B cell (primary cell): Measurements from ENCODE around the gene HYAL1. TPM values are rescaled to one million over a fixed set of nuclear protein-coding genes. Genes with fewer than 3 reads are reported as not detected.

Experiments used
- ATAC-seq: fragments of 200-7000 bp; cut with Tn5 transposase; one replicate; pipeline ENCODE4 v1.10.0; 2021; ENCODE audit warnings: low read depth, mild to moderate bottlenecking, moderate number of reproducible peaks, moderate library complexity
- CTCF ChIA-PET: fragments of 350-600 bp; sonication (Branson Sonifier 250); formaldehyde crosslinking; loops from one replicate; lab custom pipeline; 2021; ENCODE audit warnings: antibody characterized with exemption, inconsistent platforms; lab: Charles Lee
- POLR2A ChIA-PET: fragments of 350-600 bp; sonication (Branson Sonifier 250); formaldehyde crosslinking; loops from one replicate; lab custom pipeline; 2021; ENCODE audit warnings: antibody characterized with exemption; lab: Charles Lee
- DNase-seq: peaks from one replicate; pipeline ENCODE4 v3.0.0; 2013
- H2AFZ ChIP-seq: 2 replicates; pipeline ENCODE4 v1.6.1; 2012; ENCODE audit warnings: mild to moderate bottlenecking, low read depth, low read length; ENCODE audit not compliant: insufficient read depth, poor library complexity, severe bottlenecking
- H3K27ac ChIP-seq, 2 donors: 1 replicate in 1 of 2; 2 replicates in 1 of 2; pipeline ENCODE4 v1.5.1; 2012 to 2013; ENCODE audit warnings: low read length in 2 of 2, mild to moderate bottlenecking in 2 of 2, moderate library complexity in 1 of 2
- H3K27me3 ChIP-seq, 4 experiments: fragments of 200-600 bp in 1 of 4; sonication (generic) in 1 of 4; replicated peaks in 1 of 4; 1 replicate in 2 of 4; 2 replicates in 2 of 4; pipeline versions ENCODE4 v1.6.1 to v1.7.0; 2013 to 2016; ENCODE audit warnings: low read length in 3 of 4, mild to moderate bottlenecking in 2 of 4, mixed read lengths in 1 of 4, moderate library complexity in 1 of 4; ENCODE audit not compliant: insufficient read depth in 4 of 4, control insufficient read depth in 3 of 4; ENCODE audit errors: control extremely low read depth in 1 of 4
- H3K36me3 ChIP-seq, 2 experiments: replicated peaks in 1 of 2; 1 replicate in 1 of 2; 2 replicates in 1 of 2; pipeline versions ENCODE4 v1.6.1 to v1.7.1; 2013; ENCODE audit warnings: low read length in 1 of 2; ENCODE audit not compliant: insufficient read depth in 2 of 2, control insufficient read depth in 1 of 2; ENCODE audit errors: control extremely low read depth in 1 of 2, extremely low read depth in 1 of 2
- H3K4me1 ChIP-seq, 2 donors: fragments of 200-600 bp in 1 of 2; sonication (generic) in 1 of 2; 1 replicate in 1 of 2; 2 replicates in 1 of 2; pipeline versions ENCODE4 v1.5.1 to v1.6.1; 2013 to 2017; ENCODE audit warnings: low read length in 2 of 2; ENCODE audit not compliant: control insufficient read depth in 2 of 2, insufficient read depth in 2 of 2
- H3K4me2 ChIP-seq: replicated peaks from 2 replicates; pipeline ENCODE3; 2012; ENCODE audit warnings: mild to moderate bottlenecking, low read depth, low read length; ENCODE audit not compliant: poor library complexity, severe bottlenecking
- H3K4me3 ChIP-seq, 5 experiments: fragments of 200-600 bp in 1 of 5; sonication (generic) in 1 of 5; 1 replicate in 3 of 5; 2 replicates in 2 of 5; pipeline versions ENCODE4 v1.5.1 to v1.7.0; 2011 to 2016; ENCODE audit warnings: low read length in 4 of 5, mild to moderate bottlenecking in 4 of 5, low read depth in 2 of 5, control low read depth in 1 of 5, moderate library complexity in 1 of 5; ENCODE audit not compliant: insufficient read depth in 1 of 5; ENCODE audit errors: control extremely low read depth in 1 of 5, extremely low read depth in 1 of 5
- H3K79me2 ChIP-seq: fragments of 200-600 bp; sonication (generic); one replicate; pipeline ENCODE4 v1.6.0; 2016; ENCODE audit warnings: low read length; ENCODE audit not compliant: control insufficient read depth, insufficient read depth
- H3K9ac ChIP-seq: fragments of 200-600 bp; sonication (generic); 2 replicates; pipeline ENCODE4 v1.6.1; 2017; ENCODE audit warnings: mild to moderate bottlenecking, low read length, moderate library complexity
- H3K9me3 ChIP-seq, 3 donors: one replicate each; pipeline versions ENCODE4 v1.6.1 to v1.7.1; 2013; ENCODE audit warnings: low read length in 2 of 3; ENCODE audit not compliant: control insufficient read depth in 2 of 3, insufficient read depth in 1 of 3; ENCODE audit errors: control extremely low read depth in 1 of 3
- H4K20me1 ChIP-seq: 2 replicates; pipeline ENCODE4 v1.6.0; 2012; ENCODE audit warnings: mild to moderate bottlenecking, low read length; ENCODE audit not compliant: insufficient read depth, control insufficient read depth, poor library complexity, severe bottlenecking
- H3K27ac Mint-ChIP-seq: one replicate; pipeline ENCODE4 v1.8.0; 2021; ENCODE audit warnings: mixed read lengths
- H3K27me3 Mint-ChIP-seq: one replicate; pipeline ENCODE4 v1.8.0; 2021; ENCODE audit warnings: mixed read lengths
- H3K4me1 Mint-ChIP-seq: one replicate; pipeline ENCODE4 v1.8.0; 2021; ENCODE audit warnings: mixed read lengths
- H3K4me3 Mint-ChIP-seq: one replicate; pipeline ENCODE4 v1.8.0; 2021; ENCODE audit warnings: mixed read lengths
- H3K9me3 Mint-ChIP-seq: one replicate; pipeline ENCODE4 v1.8.0; 2022; ENCODE audit warnings: mixed read lengths; ENCODE audit not compliant: insufficient read depth
- EZH2 ChIP-seq: IDR thresholded peaks from 2 replicates; pipeline ENCODE4 v1.6.1; 2012; ENCODE audit warnings: borderline replicate concordance, low read depth, mild to moderate bottlenecking, moderate library complexity, low read length; ENCODE audit not compliant: insufficient read depth, poor library complexity, severe bottlenecking
- WGBS: methylation state at CpG from one replicate; pipeline ENCODE4 v1.1.5; 2013; ENCODE audit warnings: missing lambda C conversion rate; ENCODE audit not compliant: insufficient coverage; 5-methylcytosine and 5-hydroxymethylcytosine counted together
- intact Hi-C: fragments of 100-400 bp; cut with micrococcal nuclease; formaldehyde crosslinking; loops from one replicate; pipeline ENCODE4 v1.10.0; 2022
- polyA plus RNA-seq: library from polyadenylated mRNA; depleted of rRNA; stranded (reverse); fragments of >200 nt; gene quantifications from 2 replicates; pipeline ENCODE4 v1.2.3, GENCODE V29; 2012
- total RNA-seq, 2 donors: library from RNA; stranded (reverse); fragments of 120-200 nt in 1 of 2; gene quantifications; 1 replicate in 1 of 2; 2 replicates in 1 of 2; pipeline versions ENCODE4 v1.2.3 to v1.2.4, GENCODE V29; 2013 to 2022
- TF ChIP-seq, protein P1 (sequence below): fragments of 200-600 bp; IDR thresholded peaks from one replicate; pipeline ENCODE4 v1.8.0; 2022; ENCODE audit warnings: antibody characterized with exemption, mild to moderate bottlenecking

Gene HYAL1
- total and polyA plus RNA-seq, 2 donors (not counting 1 experiment from before 2014, with no cell fraction given), result 0.12 to 0.30 TPM

DNA sequence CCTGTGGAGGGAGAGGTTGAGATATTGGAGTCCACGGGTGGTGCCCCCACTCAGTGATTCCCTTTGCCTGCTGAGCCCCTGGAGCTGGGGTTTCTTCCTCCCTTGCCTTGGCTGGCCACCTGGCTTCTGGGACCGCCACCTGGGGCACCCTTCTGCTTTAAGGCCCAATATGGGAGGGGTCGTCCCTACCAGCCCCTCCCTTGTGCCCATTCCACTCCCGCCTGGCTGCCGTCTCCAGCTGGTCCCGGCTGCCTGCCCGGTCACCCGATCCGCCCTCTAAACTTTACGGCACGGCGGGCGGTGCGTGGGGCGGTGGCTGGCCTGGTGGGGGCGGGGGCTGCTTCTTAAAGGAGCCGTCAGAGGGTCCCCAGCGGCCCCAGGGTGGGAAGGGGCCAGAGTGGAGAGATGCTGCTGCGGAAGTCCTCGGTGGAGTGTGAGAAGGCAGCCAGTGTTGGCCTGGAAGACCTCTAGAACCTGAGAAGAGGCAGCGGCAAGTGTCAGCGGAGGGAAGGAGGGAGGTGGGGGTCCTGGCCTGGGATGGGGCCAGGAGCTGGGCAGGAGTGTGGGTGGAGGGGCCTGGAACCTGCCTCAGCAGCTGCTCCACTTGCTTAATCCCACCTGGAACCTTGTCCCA lies 36.0 kb downstream of the HYAL1 start:
- no peaks in the 10 kb centered on the region for H3K4me1 ChIP-seq
- Mint-ChIP-seq H3K4me3 (no peak overlapping the region), H3K27ac (no peak overlapping the region), H3K27me3 (peaks cover 17% of the 10 kb centered on the region), H3K9me3 (no peaks in the 10 kb centered on the region), H3K4me1 (no peaks in the 10 kb centered on the region)
- intact Hi-C loops, result no loop called here
- CTCF ChIA-PET, result interaction anchor here (1.1 to 2.4 kb wide), 5 partner anchors 8 to 75 kb away, joined by 3 to 12 read pairs (median 4); no protein-coding TSS in a partner anchor
- WGBS, result 15% methylated on average over 20 of the region's 22 CpGs
- no peak overlapping the region for H3K9ac ChIP-seq
- no peak overlapping the region for H3K4me2 ChIP-seq
- no peaks in the 10 kb centered on the region for H3K9me3 ChIP-seq
- POLR2A ChIA-PET, result no interaction called here
- no peaks in the 10 kb centered on the region for H3K79me2 ChIP-seq
- no peaks in the 10 kb centered on the region for H4K20me1 ChIP-seq
- no peaks in the 10 kb centered on the region for H3K36me3 ChIP-seq
- H2AFZ ChIP-seq, result no peak overlapping the region
- peaks cover 0 to 34% (median 6%) of the 10 kb centered on the region in 4 experiments for H3K27me3 ChIP-seq
- ATAC-seq (no peak), DNase-seq (no peak)
- no peak overlapping the region for H3K4me3 ChIP-seq
- no peak overlapping the region for H3K27ac ChIP-seq
- TF ChIP-seq EZH2, result no peak
- TF ChIP-seq, protein P1, sequence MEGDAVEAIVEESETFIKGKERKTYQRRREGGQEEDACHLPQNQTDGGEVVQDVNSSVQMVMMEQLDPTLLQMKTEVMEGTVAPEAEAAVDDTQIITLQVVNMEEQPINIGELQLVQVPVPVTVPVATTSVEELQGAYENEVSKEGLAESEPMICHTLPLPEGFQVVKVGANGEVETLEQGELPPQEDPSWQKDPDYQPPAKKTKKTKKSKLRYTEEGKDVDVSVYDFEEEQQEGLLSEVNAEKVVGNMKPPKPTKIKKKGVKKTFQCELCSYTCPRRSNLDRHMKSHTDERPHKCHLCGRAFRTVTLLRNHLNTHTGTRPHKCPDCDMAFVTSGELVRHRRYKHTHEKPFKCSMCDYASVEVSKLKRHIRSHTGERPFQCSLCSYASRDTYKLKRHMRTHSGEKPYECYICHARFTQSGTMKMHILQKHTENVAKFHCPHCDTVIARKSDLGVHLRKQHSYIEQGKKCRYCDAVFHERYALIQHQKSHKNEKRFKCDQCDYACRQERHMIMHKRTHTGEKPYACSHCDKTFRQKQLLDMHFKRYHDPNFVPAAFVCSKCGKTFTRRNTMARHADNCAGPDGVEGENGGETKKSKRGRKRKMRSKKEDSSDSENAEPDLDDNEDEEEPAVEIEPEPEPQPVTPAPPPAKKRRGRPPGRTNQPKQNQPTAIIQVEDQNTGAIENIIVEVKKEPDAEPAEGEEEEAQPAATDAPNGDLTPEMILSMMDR, result no peak

DNA sequence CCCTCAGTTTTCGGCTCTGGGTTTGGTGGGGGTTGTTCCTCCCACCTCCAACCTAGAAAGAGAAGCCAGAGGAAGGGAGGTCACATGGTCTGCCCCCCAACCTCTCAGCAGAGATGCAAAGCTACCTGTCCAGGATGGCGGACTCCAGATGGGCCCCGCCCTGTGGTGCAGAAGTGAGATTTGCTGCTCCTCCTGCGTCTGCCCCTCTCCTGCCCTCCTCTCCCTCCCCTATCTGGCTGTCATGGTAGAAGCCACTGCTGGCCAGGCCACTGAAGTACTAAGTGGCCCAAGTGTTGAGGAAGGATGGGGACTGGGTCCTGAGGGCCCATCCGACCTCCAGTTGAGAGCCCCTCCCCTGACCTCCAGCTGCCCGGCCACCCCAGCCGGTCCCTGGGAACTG lies 36.5 kb downstream of the HYAL1 start:
- Histone ChIP-seq H3K79me2 (no peaks in the 10 kb centered on the region), H3K36me3 (no peaks in the 10 kb centered on the region), H3K4me3 (no peak overlapping the region), H4K20me1 (no peaks in the 10 kb centered on the region), H3K4me2 (no peak overlapping the region), H3K27me3 (peaks cover 0 to 34% (median 6%) of the 10 kb centered on the region in 4 experiments), H3K9ac (no peak overlapping the region), H2AFZ (no peak overlapping the region), H3K27ac (no peak overlapping the region), H3K9me3 (no peaks in the 10 kb centered on the region), H3K4me1 (no peaks in the 10 kb centered on the region)
- H3K4me3 Mint-ChIP-seq, result no peak overlapping the region
- no peaks in the 10 kb centered on the region for H3K9me3 Mint-ChIP-seq
- intact Hi-C loops, result no loop called here
- H3K4me1 Mint-ChIP-seq, result no peaks in the 10 kb centered on the region
- peaks cover 17% of the 10 kb centered on the region for H3K27me3 Mint-ChIP-seq
- 75% methylated on average over 2 of the region's 7 CpGs for WGBS
- H3K27ac Mint-ChIP-seq, result no peak overlapping the region
- TF ChIP-seq, protein P1, result no peak
- no peak for TF ChIP-seq EZH2
- no peak for DNase-seq
- ATAC-seq, result no peak
- CTCF ChIA-PET, result interaction anchor here (1.4 to 2.4 kb wide), 4 partner anchors 8 to 73 kb away, joined by 4 to 12 read pairs (median 5); no protein-coding TSS in a partner anchor
- POLR2A ChIA-PET, result no interaction called here
